ENCODE measurements around the gene GBA3. TPM values are rescaled to one million over a fixed set of nuclear protein-coding genes. Genes with fewer than 3 reads are reported as not detected.

The GBA3 gene
- total RNA-seq, 1 experiment from 2014 or later = 0.09 TPM

GRCh38 chr4:22678940-22679854, 13.5 kb upstream of the GBA3 start:
- H3K9me3 Mint-ChIP-seq = no peaks in the 10 kb centered on the region

More at GRCh38 chr4:22678940-22679854, 13.5 kb upstream of the GBA3 start:
- ATAC-seq = no peak
- Mint-ChIP-seq H3K4me1 (0 out of 2 replicates have a peak, but pooled peaks cover 4% of the 10 kb centered on the region), H3K27ac (no peak overlapping the region), H3K36me3 (no peaks in the 10 kb centered on the region), H3K27me3 (ENCODE audit: low read depth) (no peaks in the 10 kb centered on the region; the same call in 1 of the 2 replicates), H3K4me3 (no peak overlapping the region)
- no peak for DNase-seq (ENCODE audit: low spot score)
- ChIA-PET POLR2A (no interaction called here), CTCF (no interaction called here)
- TF ChIP-seq SMAD4 (CRISPR knock-in tag; IDR thresholded peaks at IDR 0.05) (no peak), AR (CRISPR knock-in tag; IDR thresholded peaks at IDR 0.05) (no peak), ATF2 (CRISPR knock-in tag; IDR thresholded peaks at IDR 0.05; ENCODE audit: borderline replicate concordance, low read depth) (no peak), ATF6 (CRISPR knock-in tag; IDR thresholded peaks at IDR 0.05) (no peak), NR2C2 (CRISPR knock-in tag; IDR thresholded peaks at IDR 0.05) (no peak), KAT7 (CRISPR knock-in tag; IDR thresholded peaks at IDR 0.05; ENCODE audit: borderline replicate concordance) (no peak), ZNF512 (CRISPR knock-in tag; IDR thresholded peaks at IDR 0.05; ENCODE audit: borderline replicate concordance) (no peak)

All from WTC11 (cell line).